A549 (cell line): ENCODE measurements around the gene TNN. TPM values are rescaled to one million over a fixed set of nuclear protein-coding genes. Genes with fewer than 3 reads are reported as not detected.

Experiments used
- ATAC-seq, 2 experiments: fragments of 200-7000 bp in 1 of 2; fragments of >200 bp in 1 of 2; cut with Nextera tagmentation in 1 of 2; cut with Tn5 transposase in 1 of 2; 3 replicates each; pipeline versions ENCODE4 v1.8.0 to v1.9.1; 2018 to 2020; ENCODE audit warnings: mild to moderate bottlenecking in 1 of 2, moderate library complexity in 1 of 2
- CTCF ChIA-PET: fragments of 300-600 bp; sonication (Branson Sonifier 250); formaldehyde crosslinking; extraction: SDS; loops from one replicate; lab custom pipeline; 2021; ENCODE audit warnings: antibody characterized with exemption, inconsistent platforms; lab: Yijun Ruan, JAX
- POLR2A ChIA-PET: fragments of 350-600 bp; formaldehyde crosslinking; extraction: SDS; loops from one replicate; lab custom pipeline; 2021; ENCODE audit warnings: antibody characterized with exemption, inconsistent platforms; lab: Yijun Ruan, JAX
- DNase-seq, 2 experiments: peaks; one replicate each; pipeline versions ENCODE4 v3.0.0 to v3.0.0-alpha.2; 2011 to 2016; ENCODE audit warnings: low read depth in 1 of 2, low spot score in 1 of 2
- FAIRE-seq: peaks from 2 replicates; lab custom pipeline; 2011; peaks lifted over from hg19 to GRCh38; lab: Jason Lieb, UNC
- H3K27ac ChIP-seq, 2 experiments: fragments of >200 bp; sonication (Bioruptor Twin); formaldehyde crosslinking; 3 replicates each; pipeline ENCODE4 v1.5.1; 2016 to 2017
- H3K4me1 ChIP-seq: fragments of >200 bp; sonication (Bioruptor Twin); formaldehyde crosslinking; 3 replicates; pipeline ENCODE4 v1.6.1; 2016
- H3K4me2 ChIP-seq: fragments of >200 bp; sonication (Bioruptor Twin); formaldehyde crosslinking; 3 replicates; pipeline ENCODE4 v1.6.1; 2016
- H3K4me3 ChIP-seq: fragments of >200 bp; sonication (Bioruptor Twin); formaldehyde crosslinking; 3 replicates; pipeline ENCODE4 v1.5.1; 2016
- H3K9me3 ChIP-seq: fragments of >200 bp; sonication (Bioruptor Twin); formaldehyde crosslinking; 3 replicates; pipeline ENCODE4 v1.6.1; 2016
- ATOH8 ChIP-seq: fragments of 250-450 bp; sonication (Bioruptor Pico); IDR thresholded peaks from 2 replicates; pipeline ENCODE4 v1.5.0; 2020; ENCODE audit warnings: low read depth, mild to moderate bottlenecking, moderate library complexity
- BHLHE40 ChIP-seq: IDR thresholded peaks from 2 replicates; pipeline ENCODE4 v1.6.1; 2012; ENCODE audit warnings: low read depth, low read length, inconsistent platforms
- CEBPB ChIP-seq, 2 experiments: fragments of >200 bp in 1 of 2; sonication (Bioruptor Twin) in 1 of 2; formaldehyde crosslinking in 1 of 2; IDR thresholded peaks; 2 replicates each; pipeline ENCODE4 v1.6.1; 2012 to 2016
- CTCF ChIP-seq: fragments of >200 bp; sonication (Bioruptor Twin); formaldehyde crosslinking; IDR thresholded peaks from 3 replicates; pipeline ENCODE4 v1.5.1; 2016
- E2F6 ChIP-seq: IDR thresholded peaks from 2 replicates; pipeline ENCODE4 v1.6.1; 2012; ENCODE audit warnings: low read depth, borderline replicate concordance
- EHF ChIP-seq: fragments of 250-450 bp; sonication (Bioruptor Pico); IDR thresholded peaks from 2 replicates; pipeline ENCODE4 v1.5.0; 2020; ENCODE audit warnings: mild to moderate bottlenecking
- EHMT2 ChIP-seq: fragments of 200-600 bp; sonication (generic); IDR thresholded peaks from 2 replicates; pipeline ENCODE4 v1.6.1; 2016; ENCODE audit warnings: antibody characterized with exemption, low read depth, mild to moderate bottlenecking, moderate library complexity
- ESRRA ChIP-seq: fragments of 150-350 bp; IDR thresholded peaks from 2 replicates; pipeline ENCODE4 v1.6.1; 2014; ENCODE audit warnings: mild to moderate bottlenecking, low read length, borderline replicate concordance
- FOSL2 ChIP-seq, 2 experiments: fragments of 450-650 bp in 1 of 2; fragments of >200 bp in 1 of 2; sonication (Bioruptor Twin) in 1 of 2; formaldehyde crosslinking; IDR thresholded peaks; 2 replicates each; pipeline versions ENCODE4 v1.5.0 to v1.6.1; 2016 to 2020; ENCODE audit warnings: mild to moderate bottlenecking in 1 of 2, moderate library complexity in 1 of 2
- GATA3 ChIP-seq: IDR thresholded peaks from 2 replicates; pipeline ENCODE4 v1.6.1; 2012; ENCODE audit warnings: borderline replicate concordance
- MYC ChIP-seq: IDR thresholded peaks from 2 replicates; pipeline ENCODE4 v1.6.1; 2012; ENCODE audit warnings: mild to moderate bottlenecking, inconsistent platforms, low read length, improper control_type of control experiment, borderline replicate concordance
- NR3C1 ChIP-seq: fragments of >200 bp; sonication (Bioruptor Twin); formaldehyde crosslinking; IDR thresholded peaks from 3 replicates; pipeline ENCODE4 v1.6.1; 2017
- PBX3 ChIP-seq: IDR thresholded peaks from 2 replicates; pipeline ENCODE4 v1.6.1; 2012
- POLR2A ChIP-seq: IDR thresholded peaks from 2 replicates; pipeline ENCODE4 v1.6.1; 2012; ENCODE audit warnings: mild to moderate bottlenecking, low read length
- RAD21 ChIP-seq, 2 experiments: fragments of >200 bp in 1 of 2; sonication (Bioruptor Twin) in 1 of 2; formaldehyde crosslinking in 1 of 2; IDR thresholded peaks in 1 of 2; conservative IDR thresholded peaks in 1 of 2; 2 replicates in 1 of 2; 3 replicates in 1 of 2; pipeline ENCODE4 v1.6.1; 2012 to 2018; ENCODE audit warnings: inconsistent platforms in 1 of 2
- RARB ChIP-seq: fragments of 250-450 bp; sonication (Bioruptor Pico); IDR thresholded peaks from 2 replicates; pipeline ENCODE4 v1.8.0; 2021; ENCODE audit warnings: mild to moderate bottlenecking, moderate library complexity
- RCOR1 ChIP-seq: fragments of 150-350 bp; IDR thresholded peaks from 2 replicates; pipeline ENCODE4 v1.6.1; 2014; ENCODE audit warnings: antibody characterized with exemption, low read length, low read depth
- RNF2 ChIP-seq: fragments of 200-600 bp; sonication (generic); IDR thresholded peaks from 2 replicates; pipeline ENCODE4 v1.6.1; 2016; ENCODE audit warnings: low read depth, mild to moderate bottlenecking, antibody characterized with exemption, moderate library complexity, borderline replicate concordance
- SMC3 ChIP-seq: fragments of >200 bp; sonication (Bioruptor Twin); formaldehyde crosslinking; IDR thresholded peaks from 3 replicates; pipeline ENCODE4 v1.6.1; 2018; ENCODE audit warnings: inconsistent platforms
- ZFP36 ChIP-seq: fragments of 450-650 bp; IDR thresholded peaks from 2 replicates; pipeline ENCODE4 v1.6.1; 2014; ENCODE audit warnings: borderline replicate concordance; ENCODE audit not compliant: partially characterized antibody
- ZSCAN20 ChIP-seq: fragments of 250-450 bp; sonication (Bioruptor Pico); IDR thresholded peaks from 2 replicates; pipeline ENCODE4 v1.8.0; 2022; ENCODE audit warnings: mild to moderate bottlenecking, moderate library complexity
- WGBS: methylation state at CpG from one replicate; pipeline ENCODE4 v1.1.6; 2017; ENCODE audit errors: missing lambda C conversion rate; 5-methylcytosine and 5-hydroxymethylcytosine counted together
- polyA plus RNA-seq, 4 experiments: library from polyadenylated mRNA; depleted of rRNA in 3 of 4; stranded (reverse); fragments of >200 nt; fragmentation: RNase III in 1 of 4; extraction: RNeasy Plus Mini Kit Qiagen cat#74134 plus additional on column Dnase treatment in 1 of 4; gene quantifications; 2 replicates in 3 of 4; 3 replicates in 1 of 4; pipeline ENCODE4 v1.2.3, GENCODE V29; 2011 to 2017

The TNN gene
- polyA plus RNA-seq, 2 of the 4 experiments (the other 2 are of a cell fraction): not detected

GRCh38 chr1:175150596-175151319 is 83.1 kb downstream of the TNN start:
- Histone ChIP-seq H3K4me2 (no peak overlapping the region), H3K27ac (no peak overlapping the region), H3K4me1 (0 out of 3 replicates have a peak, but pooled peaks cover 5% of the 10 kb centered on the region), H3K4me3 (no peak overlapping the region), H3K9me3 (no peaks in the 10 kb centered on the region)
- DNase-seq (peak in 1 of 2 experiments; percentile 20), FAIRE-seq (no peak), ATAC-seq (peak in 1 of 2 experiments; percentile 25; a peak in 2 of 6 replicates)
- ChIA-PET CTCF (interaction anchor here (0.7 to 9.9 kb wide), 18 partner anchors 9 to 1199 kb away, joined by 3 to 100 read pairs (median 4); partner anchors contain the start of gene CACYBP), POLR2A (interaction anchor here (0.6 kb wide), 2 partner anchors 122 to 1652 kb away, joined by 3 to 4 read pairs; no protein-coding TSS in a partner anchor)
- no peak for TF ChIP-seq BHLHE40
- TF ChIP-seq RARB (CRISPR knock-in tag): no peak
- TF ChIP-seq FOSL2 (IDR thresholded peaks at IDR 0.05): no peak
- peak; percentile 19; the same call in 1 of the 2 replicates for TF ChIP-seq FOSL2 (CRISPR knock-in tag; IDR thresholded peaks at IDR 0.05)
- no peak for TF ChIP-seq RNF2
- TF ChIP-seq NR3C1: no peak
- no peak for TF ChIP-seq EHMT2
- TF ChIP-seq GATA3: no peak
- TF ChIP-seq E2F6: no peak
- 15% methylated on average over 4 of the region's 9 CpGs for WGBS

GRCh38 chr1:175152006-175152652 is 84.5 kb downstream of the TNN start:
- ATAC-seq: peak; percentile 66 to 82
- CTCF ChIA-PET: interaction anchor here (0.6 to 9.9 kb wide), 55 partner anchors 10 to 1712 kb away, joined by 3 to 100 read pairs (median 4); partner anchors contain the start of genes CACYBP, MRPS14 and TNR
- H3K9me3 ChIP-seq: no peaks in the 10 kb centered on the region
- 0 out of 3 replicates have a peak overlapping the region, but pooled peaks have one; percentile 11 for H3K4me2 ChIP-seq
- no peaks in the 10 kb centered on the region for H3K4me1 ChIP-seq
- H3K4me3 ChIP-seq: no peak overlapping the region
- TF ChIP-seq POLR2A: no peak
- no peak for TF ChIP-seq MYC
- TF ChIP-seq CTCF: peak; percentile 84
- TF ChIP-seq EHF: no peak
- TF ChIP-seq RAD21 (conservative IDR thresholded peaks at IDR 0.05 in 1 of 2, IDR thresholded peaks at IDR 0.05 in 1 of 2): peak; percentile 81 to 87
- TF ChIP-seq SMC3: peak; percentile 52
- TF ChIP-seq RCOR1: no peak
- TF ChIP-seq, all 56 proteins: peak for 3
- no peak for FAIRE-seq
- peak; percentile 38 to 65 for DNase-seq
- no peak overlapping the region for H3K27ac ChIP-seq
- WGBS: 5% methylated on average over 15 of the region's 15 CpGs
- POLR2A ChIA-PET: no interaction called here

GRCh38 chr1:175154629-175155472 is 87.2 kb downstream of the TNN start:
- H3K27ac ChIP-seq: no peak overlapping the region
- no peak overlapping the region for H3K4me2 ChIP-seq
- ATAC-seq: peak; percentile 52 to 71; a peak in 4 of 6 replicates
- no peak overlapping the region for H3K4me3 ChIP-seq
- TF ChIP-seq ATOH8 (CRISPR knock-in tag): no peak
- no peak for TF ChIP-seq ZFP36
- TF ChIP-seq SMC3: peak; percentile 77
- peak; percentile 71 to 73 for TF ChIP-seq RAD21 (conservative IDR thresholded peaks at IDR 0.05 in 1 of 2, IDR thresholded peaks at IDR 0.05 in 1 of 2)
- TF ChIP-seq FOSL2 (IDR thresholded peaks at IDR 0.05): no peak
- TF ChIP-seq FOSL2 (CRISPR knock-in tag; IDR thresholded peaks at IDR 0.05): peak; percentile 31; the same call in 1 of the 2 replicates
- peak; percentile 84 for TF ChIP-seq CTCF
- no peak for TF ChIP-seq ESRRA
- no peak for TF ChIP-seq ZSCAN20
- no peak for TF ChIP-seq CEBPB (IDR thresholded peaks at IDR 0.05)
- no peak for TF ChIP-seq PBX3
- TF ChIP-seq, all 56 proteins: peak for 4
- CTCF ChIA-PET: interaction anchor here (0.5 to 6.3 kb wide), 46 partner anchors 10 to 1730 kb away, joined by 3 to 84 read pairs (median 3); partner anchors contain the start of gene TNR
- no peaks in the 10 kb centered on the region for H3K9me3 ChIP-seq
- peak; percentile 45 to 57 for DNase-seq
- no peak for FAIRE-seq
- H3K4me1 ChIP-seq: no peaks in the 10 kb centered on the region
- WGBS: 4% methylated on average over 11 of the region's 11 CpGs
- POLR2A ChIA-PET: interaction anchor here (0.6 kb wide), 1 partner anchor 158 kb away, joined by 3 read pairs; no protein-coding TSS in a partner anchor
